ENCODE data around the gene KRT3.

DNA sequence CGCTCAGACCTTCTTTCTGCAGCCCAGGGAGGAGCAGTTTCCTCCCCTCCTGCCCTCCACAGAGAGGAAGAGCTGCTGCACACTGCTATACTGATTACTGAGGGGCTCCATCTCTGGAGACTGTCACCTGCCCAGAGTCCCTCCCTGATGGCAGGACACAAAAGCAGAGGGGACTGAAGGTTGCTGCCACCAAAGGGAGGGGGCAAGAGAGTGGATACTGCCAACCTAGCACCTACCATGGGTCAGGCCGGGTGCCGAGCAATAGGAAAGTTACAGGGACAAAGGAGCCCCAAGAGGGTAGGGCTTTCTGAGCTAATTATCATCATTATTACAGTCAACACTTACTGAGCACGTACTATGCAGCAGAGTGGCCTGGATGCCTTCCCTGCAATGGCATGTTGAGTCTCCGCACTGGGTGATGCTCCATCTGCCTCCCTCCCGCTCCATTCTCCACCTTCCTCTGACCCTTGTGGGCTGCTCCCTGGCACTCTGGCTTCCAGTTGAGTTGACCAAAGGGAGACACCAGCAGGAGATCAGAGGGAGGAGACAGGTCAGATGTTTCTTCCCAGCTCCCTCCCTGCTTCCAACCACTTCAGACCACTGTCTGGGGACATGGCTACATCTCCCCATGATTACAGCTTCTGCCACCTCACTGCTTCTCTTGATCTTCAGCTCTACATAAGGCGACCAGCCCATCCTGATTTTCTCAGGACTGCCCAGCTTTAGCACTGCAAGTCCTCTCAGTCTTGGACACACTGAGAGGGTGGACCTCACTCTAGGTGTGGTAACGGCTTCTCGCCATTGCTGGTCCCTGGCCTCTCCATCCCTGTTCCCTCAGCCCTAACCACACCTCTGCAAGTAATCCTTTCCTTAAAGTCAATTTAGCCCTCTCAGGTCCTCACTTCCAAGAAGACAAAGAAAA lies 40.8 kb upstream of the KRT3 start:
- TF ChIP-seq POLR2AphosphoS5 (IDR thresholded peaks at IDR 0.05; ENCODE audit: low read depth, low read length) (no peak), POLR2A (IDR thresholded peaks at IDR 0.05; ENCODE audit: low read depth, low read length) (no peak), TAF1 (IDR thresholded peaks at IDR 0.05; ENCODE audit: borderline replicate concordance, low read depth, low read length) (no peak)
